PC-9 (cell line): ENCODE data around the gene CABCOCO1. TPM values are rescaled to one million over a fixed set of nuclear protein-coding genes. Genes with fewer than 3 reads are reported as not detected.

Source experiments
- BruUV-seq: library from RNA; stranded (reverse); fragments of 400-500 nt; replicated peaks from 2 replicates; lab custom pipeline; 2021; lab: Mats Ljungman, UMichigan
- CTCF ChIA-PET: fragments of 300-600 bp; sonication (Branson Sonifier 250); formaldehyde crosslinking; loops from one replicate; lab custom pipeline; 2022; ENCODE audit warnings: antibody characterized with exemption; lab: Charles Lee
- POLR2A ChIA-PET: fragments of 300-600 bp; sonication (Branson Sonifier 250); formaldehyde crosslinking; loops from one replicate; lab custom pipeline; 2022; ENCODE audit warnings: antibody characterized with exemption; ENCODE audit not compliant: unreplicated experiment; lab: Charles Lee
- DNase-seq, 2 experiments: peaks; one replicate each; pipeline versions ENCODE4 v3.0.0 to v3.0.0-alpha.2; 2015 to 2022; ENCODE audit warnings: mixed read lengths in 1 of 2
- H2AFZ ChIP-seq: fragments of 200-600 bp; sonication (generic); 2 replicates; pipeline ENCODE4 v1.8.1; 2017; ENCODE audit warnings: antibody characterized with exemption
- H3F3A ChIP-seq: fragments of 200-600 bp; sonication (generic); 2 replicates; pipeline ENCODE4 v1.8.1; 2017; ENCODE audit warnings: antibody characterized with exemption, mild to moderate bottlenecking, low read depth; ENCODE audit not compliant: insufficient read depth
- H3K27ac ChIP-seq: fragments of 200-600 bp; sonication (generic); 2 replicates; pipeline ENCODE4 v1.6.1; 2016; ENCODE audit warnings: mixed run types
- H3K27me3 ChIP-seq: fragments of 200-600 bp; sonication (generic); 2 replicates; pipeline ENCODE4 v1.6.1; 2016; ENCODE audit warnings: low read depth, mixed run types; ENCODE audit not compliant: insufficient read depth
- H3K36me3 ChIP-seq: fragments of 200-600 bp; sonication (generic); 2 replicates; pipeline ENCODE4 v1.6.1; 2016; ENCODE audit warnings: low read depth, mixed run types
- H3K4me1 ChIP-seq: fragments of 200-600 bp; sonication (generic); replicated peaks from 2 replicates; pipeline ENCODE4 v1.6.1; 2016; ENCODE audit warnings: mixed run types; ENCODE audit not compliant: insufficient read depth
- H3K4me2 ChIP-seq: fragments of 200-600 bp; sonication (generic); 2 replicates; pipeline ENCODE4 v1.6.1; 2017; ENCODE audit warnings: mixed run types
- H3K4me3 ChIP-seq: fragments of 200-600 bp; sonication (generic); 2 replicates; pipeline ENCODE4 v1.6.1; 2016; ENCODE audit warnings: mixed run types
- H3K79me2 ChIP-seq: fragments of 200-600 bp; sonication (generic); 2 replicates; pipeline ENCODE4 v1.6.1; 2017; ENCODE audit warnings: low read depth, mixed run types
- H3K9me2 ChIP-seq: fragments of 200-600 bp; sonication (generic); 2 replicates; pipeline ENCODE4 v1.8.1; 2017; ENCODE audit warnings: mild to moderate bottlenecking; ENCODE audit not compliant: insufficient read depth
- H3K9me3 ChIP-seq: fragments of 200-600 bp; sonication (generic); 2 replicates; pipeline ENCODE4 v1.8.1; 2016; ENCODE audit warnings: low read depth; ENCODE audit not compliant: insufficient read depth
- H4K20me1 ChIP-seq: fragments of 200-600 bp; sonication (generic); 2 replicates; pipeline ENCODE4 v1.8.1; 2017; ENCODE audit not compliant: insufficient read depth
- EZH2 ChIP-seq: fragments of 200-600 bp; sonication (generic); IDR thresholded peaks from 2 replicates; pipeline ENCODE4 v1.8.0; 2017; ENCODE audit warnings: antibody characterized with exemption, low read depth
- intact Hi-C: fragments of 100-400 bp; cut with micrococcal nuclease; formaldehyde crosslinking; loops from one replicate; pipeline ENCODE4 v1.10.0; 2022; ENCODE audit not compliant: unreplicated experiment
- total RNA-seq: library from RNA; stranded (reverse); gene quantifications from 2 replicates; pipeline ENCODE4 v1.2.3, GENCODE V29; 2021
- TF ChIP-seq, protein P1 (sequence below): fragments of 200-600 bp; sonication (generic); conservative IDR thresholded peaks from 2 replicates; pipeline ENCODE4 v1.6.1; 2017; ENCODE audit warnings: mixed run types, antibody characterized with exemption, mild to moderate bottlenecking, moderate library complexity

The CABCOCO1 gene
- total RNA-seq, 1 experiment from 2014 or later = not detected

DNA sequence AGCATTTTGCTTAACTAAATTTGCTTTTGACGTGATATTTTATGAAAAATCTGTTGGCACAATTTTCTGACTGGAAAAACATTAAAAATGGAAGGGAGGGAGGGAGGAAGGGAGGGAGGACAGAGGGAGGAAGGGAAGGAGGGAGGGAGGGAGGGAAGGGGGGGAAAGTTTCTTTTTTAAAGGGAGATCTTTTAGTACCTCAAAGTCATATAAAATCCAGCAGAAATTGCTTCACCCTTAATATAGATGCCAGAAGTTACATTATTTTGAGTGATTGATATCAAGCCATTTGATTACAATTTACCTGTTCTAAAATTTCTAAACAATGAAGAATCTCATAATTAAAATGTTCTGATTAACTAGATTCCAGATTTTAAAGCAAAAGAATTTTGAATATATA, 68.9 kb downstream of the CABCOCO1 start:
- Histone ChIP-seq H3K27ac (no peak overlapping the region), H4K20me1 (no peaks in the 10 kb centered on the region), H3K4me2 (no peak overlapping the region), H3K9me2 (no peaks in the 10 kb centered on the region), H3K4me1 (no peaks in the 10 kb centered on the region), H3K9me3 (no peaks in the 10 kb centered on the region), H3K79me2 (no peaks in the 10 kb centered on the region), H2AFZ (no peak overlapping the region), H3K27me3 (no peaks in the 10 kb centered on the region), H3F3A (no peaks in the 10 kb centered on the region), H3K4me3 (no peak overlapping the region), H3K36me3 (no peaks in the 10 kb centered on the region)
- no TSS peak for BruUV-seq
- intact Hi-C loops = loop anchor here (5.0 to 10.0 kb wide), 5 partner anchors 171 to 914 kb away; partner anchors contain the start of gene ARID5B
- ChIA-PET POLR2A (no interaction called here), CTCF (no interaction called here)
- DNase-seq = no peak
- TF ChIP-seq, protein P1, sequence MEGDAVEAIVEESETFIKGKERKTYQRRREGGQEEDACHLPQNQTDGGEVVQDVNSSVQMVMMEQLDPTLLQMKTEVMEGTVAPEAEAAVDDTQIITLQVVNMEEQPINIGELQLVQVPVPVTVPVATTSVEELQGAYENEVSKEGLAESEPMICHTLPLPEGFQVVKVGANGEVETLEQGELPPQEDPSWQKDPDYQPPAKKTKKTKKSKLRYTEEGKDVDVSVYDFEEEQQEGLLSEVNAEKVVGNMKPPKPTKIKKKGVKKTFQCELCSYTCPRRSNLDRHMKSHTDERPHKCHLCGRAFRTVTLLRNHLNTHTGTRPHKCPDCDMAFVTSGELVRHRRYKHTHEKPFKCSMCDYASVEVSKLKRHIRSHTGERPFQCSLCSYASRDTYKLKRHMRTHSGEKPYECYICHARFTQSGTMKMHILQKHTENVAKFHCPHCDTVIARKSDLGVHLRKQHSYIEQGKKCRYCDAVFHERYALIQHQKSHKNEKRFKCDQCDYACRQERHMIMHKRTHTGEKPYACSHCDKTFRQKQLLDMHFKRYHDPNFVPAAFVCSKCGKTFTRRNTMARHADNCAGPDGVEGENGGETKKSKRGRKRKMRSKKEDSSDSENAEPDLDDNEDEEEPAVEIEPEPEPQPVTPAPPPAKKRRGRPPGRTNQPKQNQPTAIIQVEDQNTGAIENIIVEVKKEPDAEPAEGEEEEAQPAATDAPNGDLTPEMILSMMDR = no peak
- no peak for TF ChIP-seq EZH2

DNA sequence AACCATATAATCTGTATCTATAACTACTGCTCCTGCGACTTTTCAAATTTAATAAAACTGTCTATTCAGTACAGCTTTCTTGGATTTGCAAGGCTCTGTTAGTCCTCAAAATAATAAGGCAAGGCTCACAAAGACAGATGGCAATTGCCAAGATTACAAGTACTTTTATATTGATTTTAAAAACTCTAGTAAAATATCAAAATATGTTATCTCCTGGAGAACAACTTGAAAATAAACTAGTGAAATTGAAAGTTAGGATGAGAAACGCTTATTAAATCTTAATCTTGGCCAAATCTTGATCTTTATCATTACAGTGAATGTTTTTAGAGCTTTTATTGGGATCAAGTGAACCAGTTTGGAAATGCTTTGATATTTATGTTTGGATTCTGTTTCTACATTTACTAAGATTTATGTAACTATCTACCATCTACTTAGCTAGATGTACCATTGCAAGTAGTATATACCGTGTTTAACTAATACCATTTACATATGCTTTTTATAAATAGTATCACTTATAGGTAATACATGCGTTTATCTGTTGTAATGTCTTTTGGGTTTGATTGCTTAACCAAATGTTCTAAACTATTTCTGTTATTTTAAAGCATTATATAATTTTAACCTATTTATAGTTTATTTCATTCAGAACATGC, 70.0 kb downstream of the CABCOCO1 start:
- H3K9me3 ChIP-seq = no peaks in the 10 kb centered on the region
- ChIA-PET CTCF (interaction anchor here (1.3 kb wide), 1 partner anchor 102 kb away, joined by 3 read pairs; no protein-coding TSS in a partner anchor), POLR2A (no interaction called here)
- H3K4me1 ChIP-seq = no peaks in the 10 kb centered on the region
- H3F3A ChIP-seq = no peaks in the 10 kb centered on the region
- no peaks in the 10 kb centered on the region for H3K36me3 ChIP-seq
- no peaks in the 10 kb centered on the region for H3K27me3 ChIP-seq
- no peak for TF ChIP-seq EZH2
- TF ChIP-seq, protein P1 = no peak
- H3K4me3 ChIP-seq = no peak overlapping the region
- no peaks in the 10 kb centered on the region for H3K9me2 ChIP-seq
- no peaks in the 10 kb centered on the region for H3K79me2 ChIP-seq
- no peak for DNase-seq
- H2AFZ ChIP-seq = no peak overlapping the region
- no TSS peak for BruUV-seq
- no peaks in the 10 kb centered on the region for H4K20me1 ChIP-seq
- H3K27ac ChIP-seq = no peak overlapping the region
- no peak overlapping the region for H3K4me2 ChIP-seq
- intact Hi-C loops = loop anchor here (1.0 to 10.0 kb wide), 6 partner anchors 103 to 915 kb away; partner anchors contain the start of gene ARID5B

GRCh38 chr10:61733358-61733940, 70.7 kb downstream of the CABCOCO1 start:
- ChIA-PET POLR2A (no interaction called here), CTCF (interaction anchor here (1.3 kb wide), 1 partner anchor 102 kb away, joined by 3 read pairs; no protein-coding TSS in a partner anchor)
- no peaks in the 10 kb centered on the region for H3K4me1 ChIP-seq
- no peaks in the 10 kb centered on the region for H3K36me3 ChIP-seq
- intact Hi-C loops = loop anchor here (1.0 to 10.0 kb wide), 6 partner anchors 102 to 916 kb away; partner anchors contain the start of gene ARID5B
- no peak overlapping the region for H2AFZ ChIP-seq
- no peaks in the 10 kb centered on the region for H3K27me3 ChIP-seq
- no peak overlapping the region for H3K27ac ChIP-seq
- H4K20me1 ChIP-seq = no peaks in the 10 kb centered on the region
- no peaks in the 10 kb centered on the region for H3K79me2 ChIP-seq
- no peak overlapping the region for H3K4me2 ChIP-seq
- H3K9me2 ChIP-seq = no peaks in the 10 kb centered on the region
- H3F3A ChIP-seq = no peaks in the 10 kb centered on the region
- no peaks in the 10 kb centered on the region for H3K9me3 ChIP-seq
- no peak overlapping the region for H3K4me3 ChIP-seq
- TF ChIP-seq, protein P1 = peak; percentile 79
- no peak for TF ChIP-seq EZH2
- DNase-seq = peak in 1 of 2 experiments; percentile 9
- BruUV-seq = no TSS peak
